Stimulated activated CD4-positive, alpha-beta T cell treated with anti-CD3 and anti-CD28 coated beads, TNF-alpha, amount 100 ng/mL, for 48 hours (primary cell): ENCODE data around the gene ZRSR2.
"Not testable (repeated sequence)": the region's sequence is repeated elsewhere in the genome, so short reads cannot be mapped to it uniquely, and the experiment has no call there.

Experiments used
- DNase-seq, 3 donors: peaks; one replicate each; pipeline ENCODE4 v3.0.0-alpha.2; 2020; ENCODE audit warnings: low read depth in 3 of 3

ZRSR2 gene

GRCh38 chrX:15789979-15790768 lies at the start of gene ZRSR2:
Gene ZRSR2, plus strand, starts transcription at chrX:15790484. Its CDS starts 12 bp downstream, at chrX:15790496.
- peak; percentile 61 to 92 (median 78) for DNase-seq

GRCh38 chrX:15744181-15744867 lies 46.0 kb upstream of the ZRSR2 start:
- no peak for DNase-seq

- DNase-seq, result no peak
These were observed 45.1 kb upstream of the ZRSR2 start for GRCh38 chrX:15745179-15745578.

- DNase-seq, result not testable (repeated sequence)
These were observed 43.6 kb upstream of the ZRSR2 start for GRCh38 chrX:15746651-15747050.

GRCh38 chrX:15747626-15748173 lies 42.6 kb upstream of the ZRSR2 start:
- DNase-seq, result no peak

GRCh38 chrX:15748841-15749240 lies 41.4 kb upstream of the ZRSR2 start:
- DNase-seq, result no peak

GRCh38 chrX:15749642-15750610 lies 40.4 kb upstream of the ZRSR2 start:
- DNase-seq, result no peak

- DNase-seq, result no peak
These were observed 39.6 kb upstream of the ZRSR2 start for GRCh38 chrX:15750611-15751154.

GRCh38 chrX:15751155-15751819 lies 39.0 kb upstream of the ZRSR2 start:
- DNase-seq, result no peak

- no peak for DNase-seq
These were observed 35.2 kb upstream of the ZRSR2 start for GRCh38 chrX:15755091-15755490.

GRCh38 chrX:15758140-15758539 lies 32.1 kb upstream of the ZRSR2 start:
- no peak for DNase-seq

- not testable (repeated sequence) for DNase-seq
These were observed 30.4 kb upstream of the ZRSR2 start for GRCh38 chrX:15759886-15760285.

GRCh38 chrX:15761564-15762191 lies 28.6 kb upstream of the ZRSR2 start:
- DNase-seq, result no peak

GRCh38 chrX:15769300-15769954 lies 20.9 kb upstream of the ZRSR2 start:
- no peak for DNase-seq

- DNase-seq, result no peak
These were observed 8.2 kb upstream of the ZRSR2 start for GRCh38 chrX:15781961-15782699.

- DNase-seq, result no peak
These were observed 5.0 kb upstream of the ZRSR2 start for GRCh38 chrX:15785176-15785750.

GRCh38 chrX:15786915-15787314 lies 3.4 kb upstream of the ZRSR2 start:
- DNase-seq, result no peak

- no peak for DNase-seq
These were observed 546 bp downstream of the ZRSR2 start for GRCh38 chrX:15790769-15791290.

- no peak for DNase-seq
These were observed 7.4 kb downstream of the ZRSR2 start for GRCh38 chrX:15797707-15798106.
